Kidney glomerular epithelial cell (primary cell): ENCODE data around the gene DLGAP1.
"Not testable (repeated sequence)": the region's sequence is repeated elsewhere in the genome, so short reads cannot be mapped to it uniquely, and the experiment has no call there.

Source experiments
- DNase-seq: peaks from one replicate; lab custom pipeline; 2025; lab: John Stamatoyannopoulos, UW

The DLGAP1 gene

GRCh38 chr18:4385876-4386275 lies 69.2 kb downstream of the DLGAP1 start:
- no peak for DNase-seq

- no peak for DNase-seq
These were observed 70.2 kb downstream of the DLGAP1 start for GRCh38 chr18:4384932-4385331.

- DNase-seq: no peak
These were observed 80.5 kb downstream of the DLGAP1 start for GRCh38 chr18:4374564-4374963.

GRCh38 chr18:4369705-4370104 lies 85.4 kb downstream of the DLGAP1 start:
- DNase-seq: no peak

GRCh38 chr18:4360221-4360715 lies 94.8 kb downstream of the DLGAP1 start:
- DNase-seq: no peak

- no peak for DNase-seq
These were observed 96.5 kb downstream of the DLGAP1 start for GRCh38 chr18:4358618-4359017.

GRCh38 chr18:4357579-4357978 lies 97.5 kb downstream of the DLGAP1 start:
- no peak for DNase-seq

GRCh38 chr18:4356929-4357328 lies 98.2 kb downstream of the DLGAP1 start:
- DNase-seq: no peak

- DNase-seq: no peak
These were observed 101.2 kb downstream of the DLGAP1 start for GRCh38 chr18:4353853-4354418.

- DNase-seq: no peak
These were observed 102.2 kb downstream of the DLGAP1 start for GRCh38 chr18:4352746-4353551.

- no peak for DNase-seq
These were observed 104.1 kb downstream of the DLGAP1 start for GRCh38 chr18:4351005-4351404.

- DNase-seq: no peak
These were observed 119.7 kb downstream of the DLGAP1 start for GRCh38 chr18:4335386-4335785.

- no peak for DNase-seq
These were observed 122.1 kb downstream of the DLGAP1 start for GRCh38 chr18:4333043-4333442.

- no peak for DNase-seq
These were observed 135.1 kb downstream of the DLGAP1 start for GRCh38 chr18:4319738-4320677.

GRCh38 chr18:4318311-4318710 lies 136.8 kb downstream of the DLGAP1 start:
- DNase-seq: no peak

GRCh38 chr18:4311945-4312344 lies 143.2 kb downstream of the DLGAP1 start:
- not testable (repeated sequence) for DNase-seq

- no peak for DNase-seq
These were observed 144.0 kb downstream of the DLGAP1 start for GRCh38 chr18:4311136-4311535.

- DNase-seq: no peak
These were observed 145.9 kb downstream of the DLGAP1 start for GRCh38 chr18:4309227-4309626.

GRCh38 chr18:4308576-4308975 lies 146.5 kb downstream of the DLGAP1 start:
- DNase-seq: no peak

- no peak for DNase-seq
These were observed 155.7 kb downstream of the DLGAP1 start for GRCh38 chr18:4299395-4299794.

- DNase-seq: no peak
These were observed 161.8 kb downstream of the DLGAP1 start for GRCh38 chr18:4293337-4293736.

GRCh38 chr18:4292696-4293095 lies 162.4 kb downstream of the DLGAP1 start:
- no peak for DNase-seq
